Breast epithelium (tissue), 4 donors: ENCODE measurements around the gene KRT31. TPM values are rescaled to one million over a fixed set of nuclear protein-coding genes. Genes with fewer than 3 reads are reported as not detected.

Experiments
- DNase-seq, 2 donors: peaks; one replicate each; pipeline ENCODE4 v3.0.0-alpha.2; 2019; ENCODE audit warnings: low spot score in 2 of 2
- H3K27ac ChIP-seq, 2 donors: fragments of 200-600 bp; sonication (generic) in 1 of 2; one replicate each; pipeline ENCODE4 v1.5.1; 2016 to 2019; ENCODE audit warnings: mild to moderate bottlenecking in 1 of 2
- H3K27me3 ChIP-seq, 2 donors: fragments of 200-600 bp; sonication (generic) in 1 of 2; one replicate each; pipeline versions ENCODE4 v1.5.1 to v1.6.0; 2017 to 2019; ENCODE audit warnings: control low read depth in 1 of 2, mild to moderate bottlenecking in 1 of 2
- H3K36me3 ChIP-seq: fragments of 200-600 bp; one replicate; pipeline ENCODE4 v1.5.1; 2019
- H3K4me1 ChIP-seq, 2 donors: fragments of 200-600 bp; sonication (generic); one replicate each; pipeline ENCODE4 v1.5.1; 2016 to 2019; ENCODE audit warnings: control low read depth in 1 of 2
- H3K4me3 ChIP-seq, 3 donors: fragments of 200-600 bp; sonication (generic); 1 replicate in 2 of 3; 2 replicates in 1 of 3; pipeline ENCODE4 v1.5.1; 2016 to 2019; ENCODE audit warnings: mild to moderate bottlenecking in 3 of 3, moderate library complexity in 2 of 3
- H3K9me3 ChIP-seq, 2 donors: fragments of 200-600 bp; sonication (generic) in 1 of 2; one replicate each; pipeline ENCODE4 v1.5.1; 2016 to 2019; ENCODE audit warnings: control low read depth in 1 of 2
- CTCF ChIP-seq, 3 donors: fragments of 450-650 bp; IDR thresholded peaks; one replicate each; pipeline ENCODE4 v1.5.1; 2016 to 2017; ENCODE audit warnings: antibody characterized with exemption in 3 of 3, mild to moderate bottlenecking in 3 of 3, moderate library complexity in 3 of 3
- POLR2A ChIP-seq: fragments of 450-650 bp; IDR thresholded peaks from one replicate; pipeline ENCODE4 v1.6.1; 2016; ENCODE audit warnings: antibody characterized with exemption, mild to moderate bottlenecking, moderate library complexity
- POLR2AphosphoS5 ChIP-seq, 3 donors: sonication (generic); formaldehyde crosslinking; IDR thresholded peaks; one replicate each; pipeline ENCODE4 v1.6.1; 2017; ENCODE audit warnings: antibody characterized with exemption in 3 of 3
- intact Hi-C: fragments of 100-400 bp; cut with DNase I; formaldehyde crosslinking; loops from one replicate; pipeline ENCODE4 v1.15.1; 2023; ENCODE audit warnings: low total_unique reads
- total RNA-seq, 3 donors: library from RNA; depleted of rRNA; stranded (reverse); fragments of >200 nt; gene quantifications; one replicate each; pipeline ENCODE4 v1.1.0, GENCODE V29; 2016

Gene KRT31
- total RNA-seq, 3 donors from 2014 or later: not detected

GRCh38 chr17:41394254-41394996, 3.0 kb downstream of the KRT31 start:
- no peaks in the 10 kb centered on the region for H3K9me3 ChIP-seq
- no peak overlapping the region for H3K27ac ChIP-seq
- TF ChIP-seq POLR2AphosphoS5 (IDR thresholded peaks at IDR 0.05) (no peak), POLR2A (no peak), CTCF (IDR thresholded peaks at IDR 0.05) (no peak)
- H3K4me1 ChIP-seq: no peaks in the 10 kb centered on the region
- DNase-seq: no peak
- no peaks in the 10 kb centered on the region for H3K36me3 ChIP-seq
- no peaks in the 10 kb centered on the region for H3K27me3 ChIP-seq
- H3K4me3 ChIP-seq: no peak overlapping the region
- intact Hi-C loops: no loop called here

GRCh38 chr17:41393826-41394225, 3.6 kb downstream of the KRT31 start:
- Histone ChIP-seq H3K27me3 (no peaks in the 10 kb centered on the region), H3K36me3 (no peaks in the 10 kb centered on the region), H3K9me3 (no peaks in the 10 kb centered on the region), H3K4me1 (no peaks in the 10 kb centered on the region), H3K4me3 (no peak overlapping the region), H3K27ac (no peak overlapping the region)
- no peak for DNase-seq
- TF ChIP-seq POLR2AphosphoS5 (IDR thresholded peaks at IDR 0.05): no peak
- intact Hi-C loops: no loop called here

- TF ChIP-seq POLR2AphosphoS5 (IDR thresholded peaks at IDR 0.05) (no peak), CTCF (IDR thresholded peaks at IDR 0.05) (no peak), POLR2A (no peak)
- DNase-seq: no peak
- intact Hi-C loops: no loop called here
- Histone ChIP-seq H3K27me3 (no peaks in the 10 kb centered on the region), H3K36me3 (no peaks in the 10 kb centered on the region), H3K9me3 (no peaks in the 10 kb centered on the region), H3K4me1 (no peaks in the 10 kb centered on the region), H3K27ac (no peak overlapping the region), H3K4me3 (no peak overlapping the region)
These were observed 4.1 kb downstream of the KRT31 start for GRCh38 chr17:41393294-41393693.

DNA sequence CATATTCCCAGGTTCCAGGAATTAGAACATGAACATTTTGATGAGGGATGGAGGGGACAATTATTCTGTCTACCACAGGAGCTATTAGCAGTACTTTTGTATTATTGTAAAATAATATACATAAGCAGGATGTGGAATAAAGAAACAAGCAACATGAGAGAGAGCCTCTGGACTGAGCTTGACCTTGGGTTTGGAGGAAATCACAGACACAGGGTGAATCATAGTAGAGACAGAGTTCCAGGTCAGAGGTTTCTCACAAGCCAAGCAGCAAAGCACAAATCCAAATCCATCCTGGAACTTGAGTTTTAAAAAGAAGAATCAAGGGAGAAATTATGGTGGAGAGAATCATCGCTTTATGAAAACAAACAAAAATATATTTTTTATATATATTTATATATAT, 5.1 kb downstream of the KRT31 start:
- Histone ChIP-seq H3K36me3 (no peaks in the 10 kb centered on the region), H3K27ac (no peak overlapping the region), H3K4me1 (no peaks in the 10 kb centered on the region), H3K27me3 (no peaks in the 10 kb centered on the region), H3K9me3 (no peaks in the 10 kb centered on the region), H3K4me3 (no peak overlapping the region)
- TF ChIP-seq CTCF (IDR thresholded peaks at IDR 0.05) (no peak), POLR2AphosphoS5 (IDR thresholded peaks at IDR 0.05) (no peak), POLR2A (no peak)
- intact Hi-C loops: no loop called here
- no peak for DNase-seq

DNA sequence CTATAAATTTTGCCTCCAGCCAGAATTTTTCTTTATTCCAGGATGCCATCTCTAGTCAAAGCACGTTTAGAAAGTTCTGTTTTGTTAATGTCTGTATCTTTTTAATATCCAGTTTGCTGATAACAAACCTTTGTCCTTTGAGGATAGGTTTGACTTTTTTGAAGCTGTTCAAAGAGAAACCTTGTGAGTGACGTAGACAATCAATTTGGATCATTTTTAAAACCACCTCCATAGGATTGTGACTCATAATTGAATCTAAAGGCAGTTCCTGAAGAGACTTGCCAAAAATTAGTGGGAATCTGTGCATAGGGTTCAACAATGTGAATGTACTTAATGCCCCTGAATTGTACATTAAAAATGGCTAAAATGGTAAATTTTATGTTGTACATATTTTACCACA, 5.9 kb downstream of the KRT31 start:
- no peak overlapping the region for H3K27ac ChIP-seq
- intact Hi-C loops: no loop called here
- no peak for TF ChIP-seq POLR2AphosphoS5 (IDR thresholded peaks at IDR 0.05)
- no peak for TF ChIP-seq POLR2A
- no peak for TF ChIP-seq CTCF (IDR thresholded peaks at IDR 0.05)
- H3K9me3 ChIP-seq: no peaks in the 10 kb centered on the region
- DNase-seq: no peak
- no peak overlapping the region for H3K4me3 ChIP-seq
- H3K36me3 ChIP-seq: no peaks in the 10 kb centered on the region
- no peaks in the 10 kb centered on the region for H3K4me1 ChIP-seq
- no peaks in the 10 kb centered on the region for H3K27me3 ChIP-seq
